Mammary epithelial cell (primary cell): ENCODE results near the gene SLC25A13.
"Not testable (repeated sequence)": the region's sequence is repeated elsewhere in the genome, so short reads cannot be mapped to it uniquely, and the experiment has no call there.

ENCODE experiments used
- CTCF ChIP-seq, 2 donors: IDR thresholded peaks in 1 of 2; conservative IDR thresholded peaks in 1 of 2; 2 replicates each; pipeline ENCODE4 v1.5.1; 2011 to 2012; ENCODE audit warnings: inconsistent platforms in 2 of 2, low read length in 2 of 2, mild to moderate bottlenecking in 2 of 2, control low read depth in 1 of 2, low read depth in 1 of 2; ENCODE audit not compliant: insufficient read depth in 1 of 2; ENCODE audit errors: extremely low read depth in 1 of 2
- EZH2 ChIP-seq: IDR thresholded peaks from 2 replicates; pipeline ENCODE4 v1.6.1; 2012; ENCODE audit warnings: low read length, inconsistent platforms, borderline replicate concordance

- not testable (repeated sequence) for TF ChIP-seq CTCF (conservative IDR thresholded peaks at IDR 0.05 in 1 of 2, IDR thresholded peaks at IDR 0.05 in 1 of 2; ENCODE audit: extremely low read depth in 1 of 2, insufficient read depth in 1 of 2, low read depth in 1 of 2, low read length in 2 of 2); EZH2
Observed at GRCh38 chr7:96326752-96327151, 4.9 kb upstream of the SLC25A13 start.
